Panc1 (cell line): ENCODE data around the gene PNKD. TPM values are rescaled to one million over a fixed set of nuclear protein-coding genes. Genes with fewer than 3 reads are reported as not detected.

Experiments used
- ATAC-seq: fragments of 200-7000 bp; cut with Tn5 transposase; 2 replicates; pipeline ENCODE4 v1.9.1; 2020; ENCODE audit warnings: mild to moderate bottlenecking, moderate library complexity
- BruUV-seq: library from RNA; stranded (reverse); fragments of 400-500 nt; replicated peaks from 2 replicates; lab custom pipeline; 2021; lab: Mats Ljungman, UMichigan
- CTCF ChIA-PET: fragments of 300-600 bp; sonication (Branson Sonifier 250); formaldehyde crosslinking; loops from one replicate; lab custom pipeline; 2022; ENCODE audit warnings: antibody characterized with exemption; lab: Charles Lee
- POLR2A ChIA-PET: fragments of 300-600 bp; sonication (Branson Sonifier 250); formaldehyde crosslinking; loops from one replicate; lab custom pipeline; 2022; ENCODE audit warnings: antibody characterized with exemption; lab: Charles Lee
- DNase-seq: peaks from one replicate; pipeline ENCODE4 v3.0.0-alpha.2; 2010; ENCODE audit warnings: low read depth, low spot score
- H3K27ac ChIP-seq: 2 replicates; pipeline ENCODE4 v1.5.1; 2011; ENCODE audit warnings: mild to moderate bottlenecking, low read length, inconsistent platforms
- H3K27me3 ChIP-seq: fragments of 200-500 bp; sonication (Bioruptor generic); 2 replicates; pipeline ENCODE4 v1.6.0; 2014; ENCODE audit warnings: low read length, inconsistent platforms; ENCODE audit not compliant: control insufficient read depth, insufficient read depth
- H3K36me3 ChIP-seq: fragments of 200-500 bp; sonication (Bioruptor generic); 2 replicates; pipeline ENCODE4 v1.5.1; 2014; ENCODE audit warnings: inconsistent platforms, mild to moderate bottlenecking, low read length, moderate library complexity; ENCODE audit not compliant: control insufficient read depth, insufficient read depth
- H3K4me1 ChIP-seq: 2 replicates; pipeline ENCODE4 v1.5.1; 2011; ENCODE audit warnings: inconsistent platforms, mild to moderate bottlenecking, low read length, moderate library complexity; ENCODE audit not compliant: control insufficient read depth, insufficient read depth
- H3K4me3 ChIP-seq, 2 experiments: 2 replicates each; pipeline ENCODE4 v1.5.1; 2011 to 2012; ENCODE audit warnings: low read depth in 2 of 2, low read length in 2 of 2, mild to moderate bottlenecking in 2 of 2, inconsistent platforms in 1 of 2, moderate library complexity in 1 of 2
- H3K9me3 ChIP-seq: fragments of 200-500 bp; sonication (Bioruptor generic); 2 replicates; pipeline ENCODE4 v1.5.1; 2014; ENCODE audit warnings: low read depth, mild to moderate bottlenecking, inconsistent platforms, low read length, moderate library complexity; ENCODE audit not compliant: control insufficient read depth, insufficient read depth
- POLR2AphosphoS5 ChIP-seq: IDR thresholded peaks from 2 replicates; pipeline ENCODE4 v1.6.1; 2012; ENCODE audit warnings: mild to moderate bottlenecking, low read depth, low read length, moderate library complexity
- REST ChIP-seq, 2 experiments: IDR thresholded peaks; 2 replicates each; pipeline ENCODE4 v1.6.1; 2011 to 2012; ENCODE audit warnings: low read depth in 2 of 2, control low read depth in 1 of 2, low read length in 1 of 2, mild to moderate bottlenecking in 1 of 2, moderate library complexity in 1 of 2; ENCODE audit not compliant: insufficient read depth in 1 of 2
- SIN3A ChIP-seq: IDR thresholded peaks from 2 replicates; pipeline ENCODE4 v1.6.1; 2012; ENCODE audit warnings: low read depth, mild to moderate bottlenecking, low read length, moderate library complexity, borderline replicate concordance; ENCODE audit not compliant: insufficient read depth
- TCF7L2 ChIP-seq: IDR thresholded peaks from 2 replicates; pipeline ENCODE4 v1.6.1; 2011; ENCODE audit warnings: mild to moderate bottlenecking, low read depth, low read length, inconsistent platforms
- in situ Hi-C: cut with HindIII; loops from 2 replicates; pipeline ENCODE4 v1.10.0; 2016; ENCODE audit warnings: low sequenced_read_pairs, low pct_unique_long_range_greater_than_20kb
- intact Hi-C: fragments of 100-400 bp; cut with micrococcal nuclease; formaldehyde crosslinking; loops from one replicate; pipeline ENCODE4 v1.10.0; 2022; ENCODE audit not compliant: unreplicated experiment
- total RNA-seq: library from RNA; stranded (reverse); gene quantifications from one replicate; pipeline ENCODE4 v1.2.1, GENCODE V29; 2021; ENCODE audit not compliant: unreplicated experiment
- TF ChIP-seq, protein P1 (sequence below): fragments of 450-650 bp; IDR thresholded peaks from 2 replicates; pipeline ENCODE4 v1.5.1; 2017; ENCODE audit warnings: mild to moderate bottlenecking

PNKD gene
- total RNA-seq, 1 experiment from 2014 or later, result 49.0 TPM

DNA sequence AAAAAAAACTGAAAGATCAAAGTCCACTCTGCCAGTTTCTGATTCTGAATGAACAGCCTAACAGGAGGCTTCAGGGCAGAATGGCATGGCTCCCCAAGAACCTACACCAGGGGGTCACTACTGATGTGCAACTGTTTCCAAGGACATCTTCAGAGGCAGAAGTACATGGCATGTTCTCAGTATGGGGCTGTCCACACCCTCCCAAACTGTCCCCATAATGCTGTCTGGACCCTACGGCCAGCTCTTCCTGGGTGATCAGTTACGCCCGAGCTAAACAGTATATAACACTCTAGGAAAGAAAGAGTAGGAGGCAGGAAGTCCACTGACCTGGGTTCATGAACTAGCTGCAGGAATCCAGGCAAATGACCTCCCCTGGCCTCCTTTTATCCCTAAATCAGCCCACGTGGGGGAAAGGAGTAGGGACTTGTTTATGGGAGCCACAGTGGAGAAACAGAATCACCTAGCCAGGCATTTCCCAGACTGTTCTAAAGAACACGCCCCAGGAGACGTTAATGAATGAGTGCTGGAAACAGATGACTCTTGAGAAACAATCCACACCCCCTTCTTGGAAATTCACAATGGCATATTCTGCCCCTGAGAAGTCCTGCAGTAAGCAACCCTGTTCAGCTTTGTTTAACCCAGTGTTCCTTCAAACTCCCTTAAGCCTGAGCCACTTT is 19.5 kb downstream of the PNKD start:
- Histone ChIP-seq H3K9me3 (no peaks in the 10 kb centered on the region), H3K36me3 (no peaks in the 10 kb centered on the region), H3K4me1 (peaks cover 56% of the 10 kb centered on the region), H3K4me3 (peak overlapping the region in 1 of 2 experiments; percentile 80; a peak in 2 of 4 replicates), H3K27me3 (no peaks in the 10 kb centered on the region), H3K27ac (peak overlapping the region; percentile 88)
- DNase-seq (no peak), ATAC-seq (no peak)
- BruUV-seq, result TSS peak; percentile 47
- TF ChIP-seq, protein P1, sequence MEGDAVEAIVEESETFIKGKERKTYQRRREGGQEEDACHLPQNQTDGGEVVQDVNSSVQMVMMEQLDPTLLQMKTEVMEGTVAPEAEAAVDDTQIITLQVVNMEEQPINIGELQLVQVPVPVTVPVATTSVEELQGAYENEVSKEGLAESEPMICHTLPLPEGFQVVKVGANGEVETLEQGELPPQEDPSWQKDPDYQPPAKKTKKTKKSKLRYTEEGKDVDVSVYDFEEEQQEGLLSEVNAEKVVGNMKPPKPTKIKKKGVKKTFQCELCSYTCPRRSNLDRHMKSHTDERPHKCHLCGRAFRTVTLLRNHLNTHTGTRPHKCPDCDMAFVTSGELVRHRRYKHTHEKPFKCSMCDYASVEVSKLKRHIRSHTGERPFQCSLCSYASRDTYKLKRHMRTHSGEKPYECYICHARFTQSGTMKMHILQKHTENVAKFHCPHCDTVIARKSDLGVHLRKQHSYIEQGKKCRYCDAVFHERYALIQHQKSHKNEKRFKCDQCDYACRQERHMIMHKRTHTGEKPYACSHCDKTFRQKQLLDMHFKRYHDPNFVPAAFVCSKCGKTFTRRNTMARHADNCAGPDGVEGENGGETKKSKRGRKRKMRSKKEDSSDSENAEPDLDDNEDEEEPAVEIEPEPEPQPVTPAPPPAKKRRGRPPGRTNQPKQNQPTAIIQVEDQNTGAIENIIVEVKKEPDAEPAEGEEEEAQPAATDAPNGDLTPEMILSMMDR, result no peak
- TF ChIP-seq POLR2AphosphoS5 (no peak), TCF7L2 (no peak), SIN3A (no peak), REST (IDR thresholded peaks at IDR 0.05; ENCODE audit: insufficient read depth in 1 of 2, low read depth in 2 of 2, low read length in 1 of 2) (no peak)
- ChIA-PET POLR2A (no interaction called here), CTCF (interaction anchor here (0.5 to 1.3 kb wide), 4 partner anchors 20 to 1356 kb away, joined by 3 to 12 read pairs (median 4); partner anchors contain the start of genes AAMP and PNKD)
- intact Hi-C loops, result loop anchor here (10.0 kb wide), 1 partner anchor 175 kb away; no protein-coding TSS in a partner anchor
- in situ Hi-C loops, result no loop called here

DNA sequence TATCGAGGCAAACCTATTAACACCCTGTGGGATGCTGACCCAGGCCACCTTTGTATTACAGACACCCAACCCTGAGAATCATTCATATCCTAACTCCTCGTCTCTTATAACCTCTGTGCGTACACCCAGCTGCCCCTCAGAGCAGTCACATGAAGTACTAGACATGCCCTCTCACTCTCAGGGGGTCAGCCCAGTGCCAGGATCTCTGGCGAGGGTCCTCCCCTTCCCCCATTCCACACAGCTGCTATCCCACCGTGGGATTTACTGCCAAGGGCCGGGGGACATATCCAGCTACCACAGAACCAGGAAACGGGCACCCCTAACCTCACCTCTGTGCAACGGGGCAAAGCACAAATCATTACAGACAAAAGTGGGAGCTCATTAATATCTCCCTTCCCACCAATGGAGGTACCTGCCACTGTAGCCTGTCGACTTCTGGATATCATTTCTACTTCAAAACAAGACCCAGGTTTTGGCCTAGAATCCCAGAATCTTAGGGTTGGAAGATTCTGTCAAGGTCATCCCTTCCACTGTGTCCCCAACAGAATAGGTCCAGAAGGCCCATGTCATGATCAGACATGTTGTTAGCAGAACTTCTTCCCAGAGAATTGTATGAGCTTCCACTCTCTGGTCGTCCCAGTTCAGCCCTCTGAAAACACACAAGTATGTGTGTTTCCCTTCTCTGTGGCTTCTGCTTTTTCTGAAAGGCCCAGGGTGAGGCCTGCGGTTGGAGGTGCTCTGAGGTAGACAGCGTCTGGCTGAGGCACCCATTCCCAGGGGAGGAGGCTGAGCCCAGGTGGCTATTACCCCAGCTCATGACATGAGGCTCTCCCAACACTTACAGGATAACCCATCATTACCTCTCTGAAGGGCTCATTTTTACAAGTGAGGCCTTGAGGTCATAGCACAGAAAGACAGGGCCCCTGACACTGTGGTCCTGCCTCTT is 20.3 kb downstream of the PNKD start:
- H3K4me3 ChIP-seq, result peak overlapping the region; percentile 69 to 80
- POLR2A ChIA-PET, result interaction anchor here (0.6 kb wide), 1 partner anchor 229 kb away, joined by 3 read pairs; no protein-coding TSS in a partner anchor

More for the DNA sequence above, 20.3 kb downstream of the PNKD start:
- Histone ChIP-seq H3K9me3 (no peaks in the 10 kb centered on the region), H3K36me3 (no peaks in the 10 kb centered on the region), H3K27me3 (no peaks in the 10 kb centered on the region), H3K27ac (peak overlapping the region; percentile 88), H3K4me1 (peaks cover 55% of the 10 kb centered on the region)
- no TSS peak for BruUV-seq
- in situ Hi-C loops, result no loop called here
- CTCF ChIA-PET, result interaction anchor here (0.7 to 1.3 kb wide), 3 partner anchors 20 to 106 kb away, joined by 3 to 7 read pairs (median 3); partner anchors contain the start of genes AAMP and PNKD
- TF ChIP-seq, protein P1, result no peak
- TF ChIP-seq TCF7L2 (no peak), REST (IDR thresholded peaks at IDR 0.05; ENCODE audit: insufficient read depth in 1 of 2, low read depth in 2 of 2, low read length in 1 of 2) (no peak), SIN3A (no peak), POLR2AphosphoS5 (no peak)
- DNase-seq, result no peak
- intact Hi-C loops, result loop anchor here (10.0 kb wide), 1 partner anchor 174 kb away; no protein-coding TSS in a partner anchor
- no peak for ATAC-seq
